ENCODE results near the gene EEA1. TPM values are rescaled to one million over a fixed set of nuclear protein-coding genes. Genes with fewer than 3 reads are reported as not detected.

The EEA1 gene
- polyA plus RNA-seq (4.5 and 5.6 TPM in 2 replicates), polyA minus RNA-seq (15.8 and 22.8 TPM in 2 replicates)

DNA sequence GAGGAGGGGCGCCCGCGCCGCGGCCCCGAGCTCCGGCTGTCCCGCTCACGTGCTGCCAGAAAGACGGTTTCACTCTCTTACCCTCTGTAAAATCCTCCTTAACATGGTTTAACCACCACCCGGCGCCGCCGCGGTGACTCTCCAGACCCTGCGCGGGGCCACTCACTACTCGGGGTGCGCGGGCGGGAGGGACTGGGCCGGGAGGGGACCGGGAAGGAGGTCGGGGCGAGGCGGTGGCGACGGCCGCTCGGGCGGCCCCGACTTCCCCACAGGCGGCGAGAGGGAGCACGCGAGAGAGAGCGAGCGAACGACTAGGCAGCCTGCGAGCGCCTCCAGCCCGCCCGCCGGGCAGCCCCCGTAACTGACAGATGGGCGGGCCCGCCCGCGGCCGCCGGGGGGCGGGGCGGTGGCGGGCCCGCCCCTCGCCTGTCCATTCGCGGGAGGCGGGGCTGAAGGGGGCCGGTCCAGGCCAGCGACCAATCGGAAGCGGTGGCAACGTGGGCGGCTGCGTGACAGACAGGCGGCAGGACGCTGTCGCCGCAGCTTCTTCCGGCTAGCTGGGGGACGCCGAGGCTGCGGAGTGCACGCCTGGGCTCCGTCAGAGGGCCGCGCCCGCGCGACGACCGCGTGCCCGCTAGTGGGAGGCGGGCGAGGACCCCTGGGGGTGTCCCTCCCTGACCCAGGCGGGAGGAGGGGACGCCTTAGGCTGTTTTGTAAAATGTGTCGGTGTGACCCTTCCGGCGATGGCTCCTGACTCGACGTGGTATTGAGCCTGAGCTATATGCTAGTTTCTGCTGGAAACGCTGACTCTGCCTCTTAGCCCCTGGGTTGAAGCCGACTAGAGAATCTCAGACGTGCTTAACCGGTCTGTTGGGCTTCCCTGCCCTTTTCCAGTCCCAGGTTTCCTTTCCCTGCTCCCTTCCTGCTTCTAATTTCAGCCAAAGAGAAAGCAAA is at the start of gene EEA1:
Gene EEA1, minus strand, starts transcription at position 334 of the 954 bp plus-strand sequence. Its CDS starts 229 bp downstream, at position 105.
- H3K4me2 ChIP-seq (ENCODE audit: low read length) = peak within 1 kb of the TSS; percentile 84
- TF ChIP-seq RAD21 (conservative IDR thresholded peaks at IDR 0.05) = peak; percentile 29
- TF ChIP-seq, protein P1, sequence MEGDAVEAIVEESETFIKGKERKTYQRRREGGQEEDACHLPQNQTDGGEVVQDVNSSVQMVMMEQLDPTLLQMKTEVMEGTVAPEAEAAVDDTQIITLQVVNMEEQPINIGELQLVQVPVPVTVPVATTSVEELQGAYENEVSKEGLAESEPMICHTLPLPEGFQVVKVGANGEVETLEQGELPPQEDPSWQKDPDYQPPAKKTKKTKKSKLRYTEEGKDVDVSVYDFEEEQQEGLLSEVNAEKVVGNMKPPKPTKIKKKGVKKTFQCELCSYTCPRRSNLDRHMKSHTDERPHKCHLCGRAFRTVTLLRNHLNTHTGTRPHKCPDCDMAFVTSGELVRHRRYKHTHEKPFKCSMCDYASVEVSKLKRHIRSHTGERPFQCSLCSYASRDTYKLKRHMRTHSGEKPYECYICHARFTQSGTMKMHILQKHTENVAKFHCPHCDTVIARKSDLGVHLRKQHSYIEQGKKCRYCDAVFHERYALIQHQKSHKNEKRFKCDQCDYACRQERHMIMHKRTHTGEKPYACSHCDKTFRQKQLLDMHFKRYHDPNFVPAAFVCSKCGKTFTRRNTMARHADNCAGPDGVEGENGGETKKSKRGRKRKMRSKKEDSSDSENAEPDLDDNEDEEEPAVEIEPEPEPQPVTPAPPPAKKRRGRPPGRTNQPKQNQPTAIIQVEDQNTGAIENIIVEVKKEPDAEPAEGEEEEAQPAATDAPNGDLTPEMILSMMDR (IDR thresholded peaks at IDR 0.05; ENCODE audit: poor library complexity, severe bottlenecking) = peak; percentile 33
- TF ChIP-seq EZH2 (IDR thresholded peaks at IDR 0.05; ENCODE audit: borderline replicate concordance, insufficient read depth, low read length, poor library complexity, severe bottlenecking) = no peak
- peak; percentile 71 for TF ChIP-seq EP300 (conservative IDR thresholded peaks at IDR 0.05; ENCODE audit: poor library complexity, severe bottlenecking)
- no peak for TF ChIP-seq TAF1 (IDR thresholded peaks at IDR 0.05; ENCODE audit: low read depth)
- TF ChIP-seq, protein P2, sequence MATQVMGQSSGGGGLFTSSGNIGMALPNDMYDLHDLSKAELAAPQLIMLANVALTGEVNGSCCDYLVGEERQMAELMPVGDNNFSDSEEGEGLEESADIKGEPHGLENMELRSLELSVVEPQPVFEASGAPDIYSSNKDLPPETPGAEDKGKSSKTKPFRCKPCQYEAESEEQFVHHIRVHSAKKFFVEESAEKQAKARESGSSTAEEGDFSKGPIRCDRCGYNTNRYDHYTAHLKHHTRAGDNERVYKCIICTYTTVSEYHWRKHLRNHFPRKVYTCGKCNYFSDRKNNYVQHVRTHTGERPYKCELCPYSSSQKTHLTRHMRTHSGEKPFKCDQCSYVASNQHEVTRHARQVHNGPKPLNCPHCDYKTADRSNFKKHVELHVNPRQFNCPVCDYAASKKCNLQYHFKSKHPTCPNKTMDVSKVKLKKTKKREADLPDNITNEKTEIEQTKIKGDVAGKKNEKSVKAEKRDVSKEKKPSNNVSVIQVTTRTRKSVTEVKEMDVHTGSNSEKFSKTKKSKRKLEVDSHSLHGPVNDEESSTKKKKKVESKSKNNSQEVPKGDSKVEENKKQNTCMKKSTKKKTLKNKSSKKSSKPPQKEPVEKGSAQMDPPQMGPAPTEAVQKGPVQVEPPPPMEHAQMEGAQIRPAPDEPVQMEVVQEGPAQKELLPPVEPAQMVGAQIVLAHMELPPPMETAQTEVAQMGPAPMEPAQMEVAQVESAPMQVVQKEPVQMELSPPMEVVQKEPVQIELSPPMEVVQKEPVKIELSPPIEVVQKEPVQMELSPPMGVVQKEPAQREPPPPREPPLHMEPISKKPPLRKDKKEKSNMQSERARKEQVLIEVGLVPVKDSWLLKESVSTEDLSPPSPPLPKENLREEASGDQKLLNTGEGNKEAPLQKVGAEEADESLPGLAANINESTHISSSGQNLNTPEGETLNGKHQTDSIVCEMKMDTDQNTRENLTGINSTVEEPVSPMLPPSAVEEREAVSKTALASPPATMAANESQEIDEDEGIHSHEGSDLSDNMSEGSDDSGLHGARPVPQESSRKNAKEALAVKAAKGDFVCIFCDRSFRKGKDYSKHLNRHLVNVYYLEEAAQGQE (IDR thresholded peaks at IDR 0.05; ENCODE audit: borderline replicate concordance) = peak; percentile 29
- peak; percentile 83 for TF ChIP-seq POLR2AphosphoS5 (IDR thresholded peaks at IDR 0.05)
- TF ChIP-seq MXI1 (conservative IDR thresholded peaks at IDR 0.05; ENCODE audit: poor library complexity, severe bottlenecking) = peak; percentile 88
- TF ChIP-seq SMC3 (conservative IDR thresholded peaks at IDR 0.05; ENCODE audit: poor library complexity) = peak; percentile 35
- no peaks in the 10 kb centered on the region for H3F3A ChIP-seq (ENCODE audit: insufficient read depth, low read length, poor library complexity, severe bottlenecking)
- peak within 1 kb of the TSS; percentile 77 for H2AFZ ChIP-seq (ENCODE audit: low read depth, low read length)
- no peaks in the 10 kb centered on the region for H3K36me3 ChIP-seq (ENCODE audit: insufficient read depth, low read length)
- peak within 1 kb of the TSS; percentile 79 for H3K4me3 ChIP-seq (ENCODE audit: low read length)
- no peaks in the 10 kb centered on the region for H3K27me3 ChIP-seq (ENCODE audit: insufficient read depth, low read depth, low read length)
- H3K79me2 ChIP-seq (replicated peaks; ENCODE audit: insufficient read depth, low read length) = peaks cover 15% of the 10 kb centered on the region
- no peaks in the 10 kb centered on the region for H4K20me1 ChIP-seq (ENCODE audit: insufficient read depth)
- no peaks in the 10 kb centered on the region for H3K9me3 ChIP-seq (ENCODE audit: low read length)
- H3K9ac ChIP-seq (ENCODE audit: low read length) = peak within 1 kb of the TSS; percentile 78
- H3K9me2 ChIP-seq (ENCODE audit: insufficient read depth, low read length) = no peaks in the 10 kb centered on the region
- H3K27ac ChIP-seq (ENCODE audit: low read length) = peak within 1 kb of the TSS; percentile 79

DNA sequence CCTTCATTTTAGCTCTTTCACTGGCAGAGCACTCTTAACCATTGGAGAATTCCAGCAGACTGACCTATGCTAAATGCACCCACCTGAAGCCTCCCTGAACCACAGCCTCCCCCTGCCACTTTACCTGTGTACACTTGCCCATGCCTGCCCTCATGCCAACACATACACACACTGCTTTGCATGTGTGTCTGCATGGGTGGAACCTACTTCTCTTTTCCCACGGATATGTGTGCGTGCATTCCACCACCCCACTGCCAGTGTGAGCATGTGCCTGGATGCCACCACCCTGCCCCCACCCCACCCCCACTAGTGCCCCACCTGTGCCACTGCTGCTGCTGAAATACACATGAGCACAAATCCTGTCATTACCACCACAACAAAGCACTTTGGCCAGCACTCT is 49.5 kb upstream of the EEA1 start:
- no peak overlapping the region for H2AFZ ChIP-seq (ENCODE audit: low read depth, low read length)

More for the DNA sequence above, 49.5 kb upstream of the EEA1 start:
- no peaks in the 10 kb centered on the region for H3K9me2 ChIP-seq (ENCODE audit: insufficient read depth, low read length)
- no peaks in the 10 kb centered on the region for H4K20me1 ChIP-seq (ENCODE audit: insufficient read depth)
- H3F3A ChIP-seq (ENCODE audit: insufficient read depth, low read length, poor library complexity, severe bottlenecking) = no peaks in the 10 kb centered on the region
- no peak overlapping the region for H3K27ac ChIP-seq (ENCODE audit: low read length)
- H3K27me3 ChIP-seq (ENCODE audit: insufficient read depth, low read depth, low read length) = no peaks in the 10 kb centered on the region
- H3K9ac ChIP-seq (ENCODE audit: low read length) = no peak overlapping the region
- H3K4me3 ChIP-seq (ENCODE audit: low read length) = no peak overlapping the region
- H3K79me2 ChIP-seq (replicated peaks; ENCODE audit: insufficient read depth, low read length) = no peaks in the 10 kb centered on the region
- no peak overlapping the region for H3K4me2 ChIP-seq (ENCODE audit: low read length)
- H3K36me3 ChIP-seq (ENCODE audit: insufficient read depth, low read length) = no peaks in the 10 kb centered on the region
- TF ChIP-seq EZH2 (IDR thresholded peaks at IDR 0.05; ENCODE audit: borderline replicate concordance, insufficient read depth, low read length, poor library complexity, severe bottlenecking) = no peak
- TF ChIP-seq POLR2AphosphoS5 (IDR thresholded peaks at IDR 0.05) = no peak
- no peak for TF ChIP-seq TAF1 (IDR thresholded peaks at IDR 0.05; ENCODE audit: low read depth)
- H3K9me3 ChIP-seq (ENCODE audit: low read length) = peaks cover 6% of the 10 kb centered on the region

All from neural cell (in vitro differentiated cells).